Measurements from ENCODE around the gene CCL4. TPM values are rescaled to one million over a fixed set of nuclear protein-coding genes. Genes with fewer than 3 reads are reported as not detected.
"Not testable (repeated sequence)": the region's sequence is repeated elsewhere in the genome, so short reads cannot be mapped to it uniquely, and the experiment has no call there.

CCL4 gene
- total RNA-seq, 1 donor from 2014 or later: 11.9 TPM

DNA sequence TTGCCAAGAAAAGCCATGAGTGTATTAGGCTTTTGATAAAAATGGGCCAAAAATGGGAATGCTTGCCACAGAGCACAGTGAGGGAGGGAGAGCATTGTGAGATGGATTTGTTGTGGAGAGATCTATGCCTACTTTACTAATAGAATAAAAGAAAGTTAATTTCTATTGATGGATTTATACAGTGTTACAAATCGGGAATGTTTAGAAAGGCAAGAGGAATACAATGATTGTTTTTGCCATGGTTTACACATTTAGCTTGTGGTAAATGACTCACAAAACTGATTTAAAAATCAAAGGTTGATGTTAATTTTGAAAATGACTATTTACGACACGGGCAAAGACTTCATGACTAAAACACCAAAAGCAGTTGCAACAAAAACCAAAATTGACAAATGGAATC is 16.6 kb downstream of the CCL4 start:
- TF ChIP-seq, protein P1, sequence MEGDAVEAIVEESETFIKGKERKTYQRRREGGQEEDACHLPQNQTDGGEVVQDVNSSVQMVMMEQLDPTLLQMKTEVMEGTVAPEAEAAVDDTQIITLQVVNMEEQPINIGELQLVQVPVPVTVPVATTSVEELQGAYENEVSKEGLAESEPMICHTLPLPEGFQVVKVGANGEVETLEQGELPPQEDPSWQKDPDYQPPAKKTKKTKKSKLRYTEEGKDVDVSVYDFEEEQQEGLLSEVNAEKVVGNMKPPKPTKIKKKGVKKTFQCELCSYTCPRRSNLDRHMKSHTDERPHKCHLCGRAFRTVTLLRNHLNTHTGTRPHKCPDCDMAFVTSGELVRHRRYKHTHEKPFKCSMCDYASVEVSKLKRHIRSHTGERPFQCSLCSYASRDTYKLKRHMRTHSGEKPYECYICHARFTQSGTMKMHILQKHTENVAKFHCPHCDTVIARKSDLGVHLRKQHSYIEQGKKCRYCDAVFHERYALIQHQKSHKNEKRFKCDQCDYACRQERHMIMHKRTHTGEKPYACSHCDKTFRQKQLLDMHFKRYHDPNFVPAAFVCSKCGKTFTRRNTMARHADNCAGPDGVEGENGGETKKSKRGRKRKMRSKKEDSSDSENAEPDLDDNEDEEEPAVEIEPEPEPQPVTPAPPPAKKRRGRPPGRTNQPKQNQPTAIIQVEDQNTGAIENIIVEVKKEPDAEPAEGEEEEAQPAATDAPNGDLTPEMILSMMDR (IDR thresholded peaks at IDR 0.05): no peak
- intact Hi-C loops (cut with DNase I): no loop called here
- H3K4me3 ChIP-seq: no peak overlapping the region
- H3K4me1 ChIP-seq: no peaks in the 10 kb centered on the region
- no peak for ATAC-seq
- no peaks in the 10 kb centered on the region for H3K36me3 ChIP-seq
- H3K27ac ChIP-seq: no peak overlapping the region
- peaks cover 2% of the 10 kb centered on the region for H3K9me3 ChIP-seq
- H3K27me3 ChIP-seq (ENCODE audit: low read depth): no peaks in the 10 kb centered on the region
- DNase-seq: no peak

DNA sequence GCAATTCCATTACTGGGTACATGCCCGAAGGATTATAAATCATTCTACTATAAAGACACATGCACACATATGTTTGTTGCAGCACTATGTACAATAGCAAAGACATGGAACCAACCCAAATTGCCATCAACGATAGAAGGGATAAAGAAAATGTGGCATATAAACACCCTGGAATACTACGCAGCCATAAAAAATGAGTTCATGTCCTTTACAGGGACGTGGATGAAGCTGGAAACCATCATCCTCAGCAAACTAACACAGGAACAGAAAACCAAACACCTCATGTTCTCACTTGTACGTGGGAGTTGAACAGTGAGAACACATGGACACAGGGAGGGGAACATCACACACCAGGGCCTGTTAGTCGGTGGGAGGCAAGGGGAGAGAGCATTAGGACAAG is 17.5 kb downstream of the CCL4 start:
- H3K9me3 ChIP-seq; H3K4me3 ChIP-seq; ATAC-seq; H3K4me1 ChIP-seq; H3K36me3 ChIP-seq; H3K27ac ChIP-seq; DNase-seq; H3K27me3 ChIP-seq (ENCODE audit: low read depth); intact Hi-C loops (cut with DNase I): not testable (repeated sequence)

DNA sequence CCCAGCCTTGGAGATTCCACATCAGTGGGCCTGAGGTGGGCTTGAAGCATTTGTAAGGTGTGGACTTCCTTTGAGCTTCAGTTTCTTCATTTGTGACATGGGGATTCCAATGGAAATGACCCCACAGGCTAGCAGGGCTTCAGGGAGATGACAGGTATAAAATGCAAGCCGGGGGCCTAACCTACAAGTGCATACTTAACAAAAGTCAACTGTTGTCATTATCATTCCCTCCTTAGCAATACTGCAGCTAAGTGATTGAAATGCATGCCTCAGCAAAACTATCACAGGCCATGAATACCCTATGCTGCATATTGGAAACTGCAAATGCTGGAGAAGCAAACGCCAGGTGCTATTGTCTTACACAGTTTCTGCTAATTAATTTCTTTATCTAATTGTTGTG is 19.8 kb downstream of the CCL4 start:
- ATAC-seq (no peak), DNase-seq (no peak)
- no peaks in the 10 kb centered on the region for H3K36me3 ChIP-seq
- no peak overlapping the region for H3K27ac ChIP-seq
- H3K4me1 ChIP-seq: no peaks in the 10 kb centered on the region
- TF ChIP-seq, protein P1 (IDR thresholded peaks at IDR 0.05): no peak
- H3K9me3 ChIP-seq: peaks cover 9% of the 10 kb centered on the region
- no peaks in the 10 kb centered on the region for H3K27me3 ChIP-seq (ENCODE audit: low read depth)
- no peak overlapping the region for H3K4me3 ChIP-seq
- intact Hi-C loops (cut with DNase I): no loop called here

DNA sequence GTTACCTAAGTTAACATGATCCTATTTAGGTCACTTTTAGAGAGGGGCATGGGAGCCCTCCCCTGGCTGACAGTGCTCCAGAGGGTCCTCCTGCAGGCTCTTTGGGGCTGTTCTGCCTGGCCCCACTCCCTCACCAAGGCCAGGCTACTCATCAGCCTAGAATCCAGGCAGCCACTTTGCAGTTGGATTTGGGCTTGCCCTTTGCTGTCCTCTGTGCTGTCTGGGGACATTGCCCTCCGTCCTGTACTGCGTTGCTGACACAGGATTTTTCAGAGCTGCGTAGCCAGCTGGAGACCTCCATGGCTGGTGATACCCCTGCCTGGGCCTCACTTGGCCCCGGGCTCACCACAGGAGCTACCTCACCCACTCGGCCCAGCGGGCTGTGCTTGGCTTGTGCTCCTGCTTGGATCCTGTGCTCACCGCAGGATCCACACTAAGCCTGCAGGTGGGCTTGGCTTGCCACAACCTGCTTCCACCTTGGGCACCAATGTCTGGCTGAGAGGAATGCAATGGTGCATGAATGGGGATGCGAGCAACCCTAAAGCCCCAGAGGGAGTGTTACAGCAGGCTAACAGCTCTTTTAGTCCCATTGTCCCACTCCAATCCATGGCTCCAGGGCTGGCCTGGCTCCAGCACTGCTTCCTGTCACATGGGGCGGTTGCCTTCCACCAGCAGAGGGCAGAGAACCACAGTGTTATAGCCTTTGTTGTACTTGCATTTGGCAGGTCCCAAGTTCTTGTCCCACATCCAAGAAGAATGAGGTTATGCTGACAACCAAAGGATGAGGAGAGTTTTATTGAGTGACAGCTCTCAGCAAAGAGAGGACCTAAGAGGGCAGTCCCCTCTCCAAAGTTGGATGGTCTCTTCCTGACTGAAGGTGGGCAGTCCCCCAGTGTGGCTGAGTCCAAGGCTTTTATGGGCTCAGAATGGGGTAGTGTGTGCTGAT is 21.5 kb downstream of the CCL4 start:
- TF ChIP-seq, protein P1 (IDR thresholded peaks at IDR 0.05): no peak
- intact Hi-C loops (cut with DNase I): no loop called here
- ATAC-seq: no peak

DNA sequence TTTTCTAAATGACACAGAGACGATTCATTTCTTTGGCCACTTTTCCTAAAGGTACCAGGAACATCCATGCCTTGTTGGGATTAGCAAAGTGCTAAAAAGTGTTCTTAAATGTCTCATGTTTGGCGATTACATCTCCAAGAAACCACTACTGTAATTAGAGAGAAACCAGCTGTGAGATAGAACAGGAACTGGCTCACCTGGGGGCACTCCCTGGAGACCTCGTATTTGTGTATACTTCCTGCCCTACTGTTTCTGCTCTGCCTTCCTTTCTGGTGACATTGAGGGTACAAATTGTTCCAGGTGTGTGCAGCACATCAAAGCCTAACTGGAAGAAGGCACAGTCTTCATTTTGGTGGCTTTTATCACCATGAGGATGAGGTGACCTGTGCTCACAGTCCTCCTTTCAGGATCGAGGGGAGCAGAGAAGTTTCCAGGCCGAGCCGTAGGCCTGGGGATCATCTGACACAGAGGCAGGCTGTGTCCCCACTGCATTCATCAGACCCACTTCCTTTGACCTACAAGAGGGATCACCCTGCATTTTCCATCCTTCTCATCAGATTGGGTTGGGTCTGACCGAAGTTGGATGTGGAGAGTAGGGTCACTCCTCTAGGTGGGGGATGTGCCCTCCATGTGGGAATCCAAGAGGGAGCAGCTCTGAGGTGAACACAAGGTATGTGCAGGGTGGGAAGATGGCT is 23.7 kb downstream of the CCL4 start:
- DNase-seq (no peak), ATAC-seq (peak in 1 of 2 donors; percentile 37)
- Histone ChIP-seq H3K9me3 (peaks cover 9% of the 10 kb centered on the region), H3K27me3 (ENCODE audit: low read depth) (no peaks in the 10 kb centered on the region), H3K36me3 (no peaks in the 10 kb centered on the region), H3K4me3 (no peak overlapping the region), H3K27ac (no peak overlapping the region), H3K4me1 (no peaks in the 10 kb centered on the region)
- TF ChIP-seq, protein P1 (IDR thresholded peaks at IDR 0.05): no peak
- intact Hi-C loops (cut with DNase I): no loop called here

More for the DNA sequence above, 21.5 kb downstream of the CCL4 start:
- Histone ChIP-seq H3K9me3 (peaks cover 9% of the 10 kb centered on the region), H3K4me3 (no peak overlapping the region), H3K36me3 (no peaks in the 10 kb centered on the region), H3K27ac (no peak overlapping the region), H3K27me3 (ENCODE audit: low read depth) (no peaks in the 10 kb centered on the region), H3K4me1 (no peaks in the 10 kb centered on the region)
- no peak for DNase-seq

DNA sequence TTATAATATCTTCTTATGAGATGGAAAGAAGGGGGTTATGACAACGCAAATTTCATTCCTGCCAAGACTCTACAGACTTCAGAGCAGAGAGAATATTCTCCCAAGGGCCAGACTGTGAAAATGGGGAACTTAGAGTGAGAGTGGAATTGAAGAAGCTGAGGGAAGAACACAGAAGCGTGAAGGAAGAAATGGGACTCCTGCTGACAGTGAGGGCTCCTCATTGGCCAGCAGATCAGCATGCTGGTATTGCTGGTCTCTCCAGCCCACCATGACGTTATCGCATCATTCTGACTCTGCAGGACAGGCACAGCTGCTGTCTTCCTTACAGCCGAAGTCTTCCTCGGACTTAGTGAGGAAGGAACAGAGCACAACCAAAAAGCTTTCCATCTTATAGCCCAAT is 24.3 kb downstream of the CCL4 start:
- TF ChIP-seq, protein P1 (IDR thresholded peaks at IDR 0.05): no peak
- no peaks in the 10 kb centered on the region for H3K4me1 ChIP-seq
- no peak for ATAC-seq

More for the DNA sequence above, 24.3 kb downstream of the CCL4 start:
- H3K36me3 ChIP-seq: no peaks in the 10 kb centered on the region
- H3K27me3 ChIP-seq (ENCODE audit: low read depth): no peaks in the 10 kb centered on the region
- H3K9me3 ChIP-seq: peaks cover 9% of the 10 kb centered on the region
- no peak overlapping the region for H3K4me3 ChIP-seq
- DNase-seq: no peak
- intact Hi-C loops (cut with DNase I): no loop called here
- no peak overlapping the region for H3K27ac ChIP-seq

Data from lower lobe of right lung (tissue), 2 donors.